Type B pancreatic cell (in vitro differentiated cells): ENCODE measurements around the gene MBL2. TPM values are rescaled to one million over a fixed set of nuclear protein-coding genes. Genes with fewer than 3 reads are reported as not detected.
A peak's percentile ranks its signal among the peaks of the same experiment; 100 is the strongest.

ENCODE experiments used
- DNase-seq: peaks from one replicate; pipeline ENCODE4 v3.0.0; 2021; ENCODE audit warnings: mixed read lengths; ENCODE audit not compliant: unreplicated experiment; ENCODE audit errors: extremely low spot score
- H3K27ac Mint-ChIP-seq: 2 replicates; pipeline ENCODE4 v1.8.0; 2021; ENCODE audit warnings: mild to moderate bottlenecking, mixed read lengths
- H3K27me3 Mint-ChIP-seq: 2 replicates; pipeline ENCODE4 v1.8.0; 2021; ENCODE audit warnings: mixed read lengths
- H3K36me3 Mint-ChIP-seq: 2 replicates; pipeline ENCODE4 v1.8.0; 2021; ENCODE audit warnings: mixed read lengths
- H3K4me1 Mint-ChIP-seq: one replicate; pipeline ENCODE4 v1.8.0; 2021; ENCODE audit warnings: mixed read lengths; ENCODE audit not compliant: unreplicated experiment
- H3K4me3 Mint-ChIP-seq: 2 replicates; pipeline ENCODE4 v1.8.0; 2021; ENCODE audit warnings: mild to moderate bottlenecking, mixed read lengths
- H3K9me3 Mint-ChIP-seq: 2 replicates; pipeline ENCODE4 v1.8.0; 2021; ENCODE audit warnings: mixed read lengths
- total RNA-seq: library from RNA; stranded (reverse); gene quantifications from 2 replicates; pipeline ENCODE4 v1.2.1, GENCODE V29; 2021; ENCODE audit warnings: low replicate concordance
- TF ChIP-seq, protein P1 (sequence below): fragments of 200-600 bp; sonication (generic); conservative IDR thresholded peaks from 2 replicates; pipeline ENCODE4 v1.5.0; 2021; ENCODE audit warnings: antibody characterized with exemption, mild to moderate bottlenecking

Gene MBL2
- total RNA-seq, 1 donor from 2014 or later, result not detected

GRCh38 chr10:52740913-52741675 lies 31.5 kb downstream of the MBL2 start:
- H3K9me3 Mint-ChIP-seq, result no peaks in the 10 kb centered on the region
- H3K27me3 Mint-ChIP-seq, result no peaks in the 10 kb centered on the region
- no peaks in the 10 kb centered on the region for H3K4me1 Mint-ChIP-seq
- no peaks in the 10 kb centered on the region for H3K36me3 Mint-ChIP-seq
- H3K4me3 Mint-ChIP-seq, result no peak overlapping the region
- no peak overlapping the region for H3K27ac Mint-ChIP-seq
- TF ChIP-seq, protein P1, sequence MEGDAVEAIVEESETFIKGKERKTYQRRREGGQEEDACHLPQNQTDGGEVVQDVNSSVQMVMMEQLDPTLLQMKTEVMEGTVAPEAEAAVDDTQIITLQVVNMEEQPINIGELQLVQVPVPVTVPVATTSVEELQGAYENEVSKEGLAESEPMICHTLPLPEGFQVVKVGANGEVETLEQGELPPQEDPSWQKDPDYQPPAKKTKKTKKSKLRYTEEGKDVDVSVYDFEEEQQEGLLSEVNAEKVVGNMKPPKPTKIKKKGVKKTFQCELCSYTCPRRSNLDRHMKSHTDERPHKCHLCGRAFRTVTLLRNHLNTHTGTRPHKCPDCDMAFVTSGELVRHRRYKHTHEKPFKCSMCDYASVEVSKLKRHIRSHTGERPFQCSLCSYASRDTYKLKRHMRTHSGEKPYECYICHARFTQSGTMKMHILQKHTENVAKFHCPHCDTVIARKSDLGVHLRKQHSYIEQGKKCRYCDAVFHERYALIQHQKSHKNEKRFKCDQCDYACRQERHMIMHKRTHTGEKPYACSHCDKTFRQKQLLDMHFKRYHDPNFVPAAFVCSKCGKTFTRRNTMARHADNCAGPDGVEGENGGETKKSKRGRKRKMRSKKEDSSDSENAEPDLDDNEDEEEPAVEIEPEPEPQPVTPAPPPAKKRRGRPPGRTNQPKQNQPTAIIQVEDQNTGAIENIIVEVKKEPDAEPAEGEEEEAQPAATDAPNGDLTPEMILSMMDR, result peak; percentile 86
- no peak for DNase-seq

GRCh38 chr10:52740155-52740549 lies 32.4 kb downstream of the MBL2 start:
- Mint-ChIP-seq H3K27ac (no peak overlapping the region), H3K9me3 (no peaks in the 10 kb centered on the region), H3K4me1 (no peaks in the 10 kb centered on the region), H3K4me3 (no peak overlapping the region), H3K36me3 (no peaks in the 10 kb centered on the region), H3K27me3 (no peaks in the 10 kb centered on the region)
- DNase-seq, result no peak
- TF ChIP-seq, protein P1, result no peak

- TF ChIP-seq, protein P1, result no peak
- Mint-ChIP-seq H3K4me1 (no peaks in the 10 kb centered on the region), H3K4me3 (no peak overlapping the region), H3K27ac (no peak overlapping the region), H3K9me3 (no peaks in the 10 kb centered on the region), H3K27me3 (no peaks in the 10 kb centered on the region), H3K36me3 (no peaks in the 10 kb centered on the region)
- DNase-seq, result no peak
Measured at GRCh38 chr10:52739380-52740154, 33.0 kb downstream of the MBL2 start.

DNA sequence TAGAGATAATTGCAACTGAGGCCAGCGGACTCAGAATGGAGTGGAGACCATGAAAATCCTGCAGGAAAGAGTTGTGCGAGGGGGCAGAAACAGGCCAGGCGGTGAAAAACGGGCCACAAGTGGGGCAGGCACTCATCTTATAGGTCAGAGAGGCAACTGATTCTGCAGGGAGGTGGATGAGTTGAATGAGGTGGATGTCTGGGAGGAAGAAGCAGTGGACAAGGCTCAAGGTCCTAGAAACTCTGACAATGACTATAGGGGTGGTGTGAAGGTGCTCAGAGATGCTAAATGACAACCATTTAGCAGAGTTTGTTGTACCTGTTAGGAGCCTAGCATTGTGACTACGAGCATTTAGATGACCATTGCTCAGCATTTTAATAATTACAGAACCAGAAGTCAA lies 33.6 kb downstream of the MBL2 start:
- H3K4me1 Mint-ChIP-seq, result no peaks in the 10 kb centered on the region
- no peaks in the 10 kb centered on the region for H3K27me3 Mint-ChIP-seq
- no peaks in the 10 kb centered on the region for H3K36me3 Mint-ChIP-seq
- TF ChIP-seq, protein P1, result no peak
- H3K27ac Mint-ChIP-seq, result no peak overlapping the region
- H3K9me3 Mint-ChIP-seq, result no peaks in the 10 kb centered on the region
- no peak overlapping the region for H3K4me3 Mint-ChIP-seq
- no peak for DNase-seq

DNA sequence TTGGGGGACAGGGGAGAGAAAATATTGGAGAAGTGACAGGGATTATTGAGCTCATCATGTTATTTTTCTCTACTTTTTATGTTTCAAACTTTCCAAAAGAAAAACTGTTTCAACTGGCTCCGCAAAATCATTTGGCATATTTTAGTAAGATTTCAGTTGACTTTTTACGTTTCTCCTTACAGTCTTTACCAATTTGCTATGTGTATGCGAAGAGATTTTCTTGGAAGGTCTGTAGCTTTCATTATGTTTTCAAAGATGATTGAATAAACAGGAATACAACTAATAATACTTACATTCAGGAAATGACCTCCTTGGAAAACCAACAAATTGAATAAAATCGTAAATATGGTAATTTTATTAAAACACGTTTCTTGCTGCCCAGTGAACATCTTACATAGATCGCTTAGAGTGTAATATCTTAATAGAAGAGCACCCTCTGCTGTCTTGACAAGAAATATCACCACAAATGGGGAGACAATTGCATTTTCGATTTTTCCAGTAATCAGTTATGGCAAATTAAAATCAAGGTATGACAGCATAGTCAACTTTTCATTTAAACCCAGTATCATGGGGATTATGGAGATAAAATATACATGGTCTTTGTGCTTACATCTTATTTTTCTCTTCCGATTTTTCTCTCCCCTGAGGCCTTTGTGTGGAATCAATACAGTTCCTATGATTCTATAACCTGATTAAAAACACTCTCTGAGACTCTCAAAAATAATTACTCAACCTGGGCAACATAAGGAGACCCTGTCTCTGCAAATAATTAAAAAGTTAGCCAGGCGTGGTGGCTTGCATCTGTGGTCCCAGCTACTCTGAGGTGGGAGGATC lies 43.1 kb downstream of the MBL2 start:
- H3K9me3 Mint-ChIP-seq, result no peaks in the 10 kb centered on the region
- H3K27ac Mint-ChIP-seq, result no peak overlapping the region
- H3K4me1 Mint-ChIP-seq, result peaks cover 6% of the 10 kb centered on the region
- no peak overlapping the region for H3K4me3 Mint-ChIP-seq
- DNase-seq, result no peak
- TF ChIP-seq, protein P1, result peak; percentile 79
- H3K36me3 Mint-ChIP-seq, result no peaks in the 10 kb centered on the region
- H3K27me3 Mint-ChIP-seq, result no peaks in the 10 kb centered on the region
